CD4-positive, alpha-beta T cell treated with Interleukin-10 for 1 hour (primary cell): ENCODE results near the gene FBXL16.

Experiments used
- DNase-seq: peaks from one replicate; pipeline ENCODE4 v3.0.0-alpha.2; 2020

FBXL16 gene

GRCh38 chr16:674968-675883 lies 30.4 kb downstream of the FBXL16 start, which contains the start of gene RHBDL1:
TSS of gene RHBDL1 (plus strand) at chr16:675671. CDS start at chr16:675791, 120 bp downstream.
- no peak for DNase-seq

DNA sequence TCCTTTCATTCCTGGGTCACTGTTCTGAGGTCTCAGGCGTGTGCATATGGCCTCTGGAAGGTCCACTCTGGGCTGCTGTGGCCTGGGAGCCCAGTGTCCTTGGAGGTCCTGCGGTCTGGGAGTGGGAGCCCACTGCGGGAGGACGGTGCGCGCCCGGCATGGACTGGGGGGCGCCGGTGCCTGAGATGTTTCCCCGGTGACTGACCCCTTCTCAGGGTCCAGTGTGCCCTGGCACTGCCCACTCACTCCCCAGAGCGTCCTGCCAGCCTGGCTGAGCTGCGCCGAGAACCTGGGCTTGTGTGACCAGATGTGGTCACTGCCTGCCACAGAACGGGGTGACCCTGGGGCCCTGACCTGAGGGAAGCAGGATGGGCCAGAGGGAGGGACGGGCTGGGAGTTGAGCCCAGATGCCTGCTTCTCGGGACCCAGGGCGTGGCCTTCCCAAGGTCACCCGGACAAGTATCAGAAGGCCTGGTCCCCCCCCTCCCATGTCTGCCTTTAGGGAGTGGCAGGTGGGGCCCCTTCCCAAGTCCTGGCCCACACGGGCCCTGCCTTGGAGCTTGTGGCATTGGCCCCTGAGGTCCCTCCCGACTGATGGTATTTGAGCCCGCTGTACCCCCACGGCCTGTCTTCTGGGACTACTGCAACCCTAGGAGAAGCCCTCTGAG lies 31.3 kb downstream of the FBXL16 start:
- DNase-seq, result no peak

- no peak for DNase-seq
Measured at GRCh38 chr16:673399-673991, 32.1 kb downstream of the FBXL16 start.

- DNase-seq, result no peak
Measured at GRCh38 chr16:672851-673250, 32.8 kb downstream of the FBXL16 start.

GRCh38 chr16:672371-672770 lies 33.2 kb downstream of the FBXL16 start:
- DNase-seq, result no peak

DNA sequence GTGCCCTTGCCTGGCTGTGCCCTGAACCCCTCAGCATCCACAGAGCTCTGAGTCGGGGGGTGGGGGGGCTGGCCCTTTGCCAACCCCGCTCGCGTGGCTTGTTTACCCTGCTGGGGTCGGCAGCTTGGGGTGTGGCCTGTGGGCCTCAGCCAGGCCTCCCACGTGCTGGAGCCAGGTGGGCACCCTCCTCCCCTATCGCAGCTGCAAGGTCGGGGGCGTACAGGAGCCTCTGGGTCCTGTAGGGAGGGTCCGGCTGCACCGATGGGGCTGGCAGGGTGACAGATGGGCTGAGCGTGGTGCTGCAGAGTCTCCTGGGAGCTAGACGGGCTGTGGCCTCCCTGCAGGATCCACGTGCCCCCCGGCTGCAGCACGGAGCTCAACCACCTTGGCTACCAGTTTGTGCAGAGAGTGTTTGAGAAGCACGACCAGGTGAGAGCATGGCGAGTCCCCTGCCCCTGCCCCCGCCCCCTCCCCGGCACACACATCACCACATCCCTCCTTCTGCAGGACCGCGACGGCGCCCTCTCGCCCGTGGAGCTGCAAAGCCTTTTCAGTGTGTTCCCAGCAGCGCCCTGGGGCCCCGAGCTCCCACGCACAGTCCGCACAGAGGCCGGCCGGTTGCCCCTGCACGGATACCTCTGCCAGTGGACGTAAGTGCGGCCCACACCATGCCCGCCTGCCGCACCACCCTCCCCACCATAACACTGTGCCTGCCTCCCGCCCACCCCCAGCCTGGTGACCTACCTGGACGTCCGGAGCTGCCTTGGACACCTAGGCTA lies 34.1 kb downstream of the FBXL16 start:
- no peak for DNase-seq

- DNase-seq, result no peak
Measured at GRCh38 chr16:670485-671352, 34.9 kb downstream of the FBXL16 start.

GRCh38 chr16:669666-670065 lies 35.9 kb downstream of the FBXL16 start:
- DNase-seq, result no peak

DNA sequence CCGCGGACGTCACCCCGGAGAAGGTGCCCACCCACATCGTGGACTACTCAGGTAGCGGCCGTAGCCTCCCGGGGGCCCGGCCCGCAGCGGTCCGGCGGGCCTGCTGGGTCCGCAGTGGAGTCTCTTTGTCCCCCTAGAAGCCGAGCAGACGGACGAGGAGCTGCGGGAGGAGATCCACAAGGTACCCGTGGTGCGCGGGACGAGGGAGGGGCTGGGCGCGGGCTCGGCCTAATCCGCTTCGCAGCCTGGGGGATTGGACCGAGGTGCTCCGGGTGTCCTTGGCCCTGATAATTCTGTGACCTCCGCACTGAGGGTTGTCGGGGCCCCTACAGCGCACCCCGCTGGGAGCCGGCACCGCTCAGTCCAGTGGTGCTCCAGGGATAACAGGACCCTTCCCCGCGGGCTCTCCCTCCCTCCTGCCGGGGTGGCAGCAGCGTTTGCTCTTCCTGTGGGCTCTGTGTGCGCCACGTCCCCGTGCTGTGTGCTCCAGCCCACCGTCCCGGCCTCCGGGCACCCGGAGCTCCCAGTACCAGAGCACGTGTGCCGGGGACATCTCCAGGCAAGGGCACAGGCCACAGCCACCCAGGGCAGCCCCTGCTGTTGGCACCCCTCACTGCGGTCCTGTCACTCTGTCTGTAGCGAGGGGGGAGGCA lies 37.0 kb downstream of the FBXL16 start:
- DNase-seq, result no peak

- DNase-seq, result peak; percentile 94
Measured at GRCh38 chr16:667780-668518, 37.7 kb downstream of the FBXL16 start, which contains the start of gene RHOT2. TSS of gene RHOT2 (plus strand) at chr16:668132. CDS start at chr16:668200, 68 bp downstream.

- DNase-seq, result no peak
Measured at GRCh38 chr16:667113-667779, 38.4 kb downstream of the FBXL16 start.

- DNase-seq, result no peak
Measured at GRCh38 chr16:666572-666971, 39.0 kb downstream of the FBXL16 start.

- DNase-seq, result no peak
Measured at GRCh38 chr16:662597-662996, 43.0 kb downstream of the FBXL16 start.

- no peak for DNase-seq
Measured at GRCh38 chr16:662095-662494, 43.5 kb downstream of the FBXL16 start.

DNA sequence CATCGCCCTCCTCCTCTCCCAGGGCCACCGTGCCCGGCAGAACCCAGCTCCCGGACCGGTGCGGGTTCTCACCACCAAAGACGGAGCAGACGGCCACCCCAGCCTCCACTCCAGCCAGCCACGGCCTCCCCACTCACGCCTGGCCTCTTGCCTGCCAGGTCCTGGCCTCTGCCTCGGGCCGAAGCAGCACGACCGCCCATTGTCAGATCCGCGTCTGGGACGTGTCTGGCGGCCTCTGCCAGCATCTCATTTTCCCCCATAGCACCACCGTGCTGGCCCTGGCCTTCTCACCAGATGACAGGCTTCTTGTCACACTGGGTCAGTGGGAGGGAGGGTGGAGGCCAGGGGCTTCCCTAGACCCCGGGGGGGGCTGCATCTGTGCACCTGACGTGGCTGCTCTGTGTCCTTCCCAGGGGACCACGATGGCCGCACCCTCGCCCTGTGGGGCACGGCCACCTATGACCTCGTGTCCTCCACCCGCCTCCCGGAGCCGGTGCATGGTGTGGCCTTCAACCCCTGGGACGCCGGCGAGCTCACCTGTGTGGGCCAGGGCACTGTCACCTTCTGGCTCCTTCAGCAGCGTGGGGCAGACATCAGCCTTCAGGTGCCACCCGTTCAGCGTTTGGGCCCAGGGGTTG lies 44.3 kb downstream of the FBXL16 start:
- DNase-seq, result no peak

DNA sequence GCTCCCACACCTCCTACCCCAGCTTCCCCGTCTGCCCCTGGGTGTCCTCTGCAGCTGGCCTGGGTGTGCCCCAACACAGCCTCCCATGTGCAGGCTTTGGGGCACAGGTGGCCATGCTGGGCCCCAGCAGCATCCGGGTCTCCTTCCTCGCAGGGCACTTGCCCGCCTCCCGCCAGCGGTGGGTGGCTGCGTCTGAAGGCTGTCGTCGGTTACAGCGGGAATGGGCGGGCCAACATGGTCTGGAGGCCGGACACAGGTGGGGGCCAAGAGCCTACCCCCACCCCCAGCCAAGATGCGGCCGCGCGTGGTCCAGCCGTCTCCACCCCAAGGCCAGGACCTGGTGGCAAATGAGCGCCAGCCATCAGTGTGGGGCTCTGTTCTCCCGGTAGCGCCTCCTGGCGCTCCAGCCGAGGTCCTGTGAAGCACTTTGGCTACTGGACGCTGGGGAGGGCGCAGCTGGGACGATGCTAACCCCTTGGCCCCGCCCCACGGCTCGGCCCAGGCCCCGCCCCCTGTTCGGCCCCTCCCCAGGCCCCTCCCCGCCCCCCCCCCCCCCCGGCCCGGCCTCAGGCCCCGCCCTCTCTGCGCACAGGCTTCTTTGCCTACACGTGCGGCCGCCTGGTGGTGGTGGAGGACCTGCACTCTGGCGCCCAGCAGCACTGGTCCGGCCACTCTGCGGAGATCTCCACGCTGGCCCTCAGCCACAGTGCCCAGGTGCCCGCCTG lies 45.0 kb downstream of the FBXL16 start:
- DNase-seq, result peak; percentile 67

DNA sequence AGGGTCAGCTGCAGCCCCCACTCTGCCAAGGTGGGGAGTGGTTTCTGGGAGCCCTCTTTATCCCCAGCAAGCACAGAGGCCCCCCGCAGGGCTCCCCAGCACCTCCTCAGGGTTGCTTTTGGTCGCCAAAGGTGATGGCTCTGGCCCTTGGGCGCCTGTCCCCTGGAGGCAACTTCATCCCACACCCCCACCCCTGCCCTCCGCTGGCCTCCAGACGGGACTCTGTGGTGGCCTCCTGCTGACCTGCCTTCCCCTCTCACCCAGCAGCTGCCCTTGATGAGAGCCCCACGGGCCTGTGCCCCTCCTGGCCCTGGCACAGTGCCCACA lies 45.5 kb downstream of the FBXL16 start:
- no peak for DNase-seq

DNA sequence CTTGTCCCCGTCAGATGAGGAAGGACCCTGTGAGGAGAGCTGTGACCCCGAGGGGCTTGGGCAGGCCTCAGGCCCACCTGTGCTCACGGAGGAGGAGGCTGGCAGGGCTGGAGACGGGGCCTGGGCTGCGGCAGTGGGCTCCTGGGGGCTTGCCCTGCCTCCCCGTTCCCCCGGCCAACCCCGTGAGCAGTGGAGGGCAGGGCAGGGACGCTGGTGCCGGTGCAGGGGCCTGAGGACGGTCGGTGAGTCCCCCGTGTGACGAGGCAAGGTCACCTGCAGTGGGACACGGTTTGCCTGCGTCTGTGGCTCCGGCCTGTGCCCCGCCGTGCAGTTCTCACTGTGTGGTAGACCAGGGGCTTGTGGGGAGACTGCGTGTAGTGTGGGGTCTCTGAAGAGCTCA lies 46.0 kb downstream of the FBXL16 start:
- DNase-seq, result no peak
